AG09319 (cell line): ENCODE measurements around the gene CHRD.

Experiments
- DNase-seq: peaks from one replicate; pipeline ENCODE4 v3.0.0-alpha.2; 2010; ENCODE audit warnings: low read depth; ENCODE audit errors: extremely low read depth
- CTCF ChIP-seq: IDR thresholded peaks from 2 replicates; pipeline ENCODE4 v1.5.1; 2011; ENCODE audit warnings: low read depth, mild to moderate bottlenecking, inconsistent platforms, low read length, moderate library complexity

The CHRD gene

GRCh38 chr3:184362668-184363546, 16.9 kb upstream of the CHRD start:
- peak; percentile 72 for TF ChIP-seq CTCF
- DNase-seq: peak; percentile 94

- no peak for TF ChIP-seq CTCF
- peak; percentile 94 for DNase-seq
Observed at GRCh38 chr3:184366619-184367289, 13.1 kb upstream of the CHRD start.

DNA sequence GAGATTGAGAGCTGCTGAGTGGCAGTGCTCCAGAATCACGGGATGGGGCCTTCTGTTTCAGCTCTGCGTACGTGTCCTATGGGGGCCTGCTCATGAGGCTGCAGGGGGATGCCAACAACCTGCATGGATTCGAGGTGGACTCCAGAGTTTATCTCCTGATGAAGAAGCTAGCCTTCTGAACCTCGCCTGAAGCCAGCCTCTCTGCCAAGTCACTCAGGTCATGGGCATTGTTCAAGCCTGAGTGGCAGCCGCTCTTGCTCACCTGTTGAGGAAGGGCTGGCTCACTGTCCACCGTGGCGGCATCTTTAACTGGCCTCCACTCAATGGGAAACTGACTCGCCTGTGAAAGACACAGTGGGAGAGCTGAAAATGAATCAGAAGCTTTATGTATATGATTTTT, 11.7 kb upstream of the CHRD start:
- TF ChIP-seq CTCF: no peak

DNA sequence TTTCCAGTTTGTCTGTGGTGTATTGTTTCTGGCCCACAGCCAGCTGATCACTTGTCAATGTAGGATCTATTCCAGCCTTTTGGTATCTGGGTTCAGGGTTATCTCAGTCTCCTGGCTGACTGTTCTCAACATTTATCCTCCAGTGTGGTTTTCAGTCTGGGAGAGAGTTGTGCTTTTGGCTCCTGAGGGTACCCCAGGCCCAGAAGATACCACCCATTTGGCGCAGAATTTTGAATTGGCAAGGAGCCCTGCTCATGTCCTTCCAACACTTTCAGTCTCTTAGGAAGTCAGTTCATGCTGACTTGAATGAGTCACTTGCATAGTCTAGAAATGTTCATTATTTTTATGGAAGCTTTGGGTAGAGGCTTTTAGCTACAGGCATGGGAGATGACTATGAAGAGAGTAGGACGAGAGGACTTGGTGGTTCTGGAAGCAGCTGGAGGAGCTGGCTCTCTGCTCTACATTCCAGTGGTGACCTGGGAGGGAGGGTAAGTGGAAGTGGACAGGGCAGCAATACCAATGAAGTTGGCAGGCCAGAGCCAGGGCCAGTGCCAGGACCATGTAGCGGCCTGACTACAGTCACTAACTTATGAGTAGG, 11.2 kb upstream of the CHRD start:
- TF ChIP-seq CTCF: no peak
- no peak for DNase-seq

More for the DNA sequence above, 11.7 kb upstream of the CHRD start:
- DNase-seq: no peak

DNA sequence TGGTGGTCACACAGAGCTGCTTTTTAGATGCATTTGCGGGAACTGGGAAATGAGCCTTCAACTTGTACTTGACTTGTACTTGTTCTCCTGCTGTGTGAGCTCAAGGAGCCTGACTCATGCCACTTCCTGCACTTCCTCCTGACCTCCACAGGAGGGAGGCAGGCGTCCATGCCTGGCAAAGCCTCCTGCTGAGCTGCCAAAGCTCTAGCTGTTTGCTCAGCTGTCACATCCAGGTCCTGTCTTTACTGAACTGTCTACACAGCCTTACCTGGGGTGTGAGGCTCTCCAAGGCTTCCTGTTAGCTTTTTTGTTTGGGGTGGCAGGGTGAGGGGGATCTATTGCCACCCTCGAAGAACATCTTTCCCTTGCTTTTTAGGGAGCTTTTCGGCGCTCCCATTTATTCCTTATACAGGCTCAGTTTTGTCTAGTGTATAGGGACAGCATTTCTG, 8.3 kb upstream of the CHRD start:
- DNase-seq: peak; percentile 76
- TF ChIP-seq CTCF: peak; percentile 98

DNA sequence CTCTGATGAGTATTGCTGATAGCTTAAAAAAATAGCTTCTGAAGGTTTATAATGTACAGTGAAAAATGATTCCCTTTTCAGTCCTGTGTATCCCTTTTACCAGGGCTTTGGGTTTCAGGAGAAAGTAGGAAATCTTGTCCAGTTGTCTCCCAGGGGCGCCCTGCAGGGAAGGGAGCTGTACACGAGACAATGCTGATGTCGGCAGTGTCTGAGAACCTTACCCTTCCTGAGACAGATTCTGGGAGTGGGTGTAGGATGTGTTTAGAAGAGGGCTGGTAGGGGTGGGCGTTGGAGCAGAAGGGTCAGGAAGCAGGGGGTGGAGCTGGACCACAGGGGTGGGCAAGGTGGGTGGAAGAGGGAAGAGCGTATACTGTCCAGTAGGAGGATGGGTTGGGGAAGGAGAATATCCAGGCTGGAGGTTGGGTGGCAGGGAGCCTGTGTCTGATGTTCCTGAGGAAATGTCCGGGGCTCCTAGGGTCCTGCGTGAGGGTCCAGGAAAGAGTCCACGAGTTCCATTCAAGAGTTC, 7.5 kb upstream of the CHRD start:
- TF ChIP-seq CTCF: no peak
- no peak for DNase-seq
